Measurements from ENCODE around the gene FGFR3. TPM values are rescaled to one million over a fixed set of nuclear protein-coding genes. Genes with fewer than 3 reads are reported as not detected.

Gene FGFR3
- polyA plus RNA-seq, 1 donor from 2014 or later, result 0.48 TPM

DNA sequence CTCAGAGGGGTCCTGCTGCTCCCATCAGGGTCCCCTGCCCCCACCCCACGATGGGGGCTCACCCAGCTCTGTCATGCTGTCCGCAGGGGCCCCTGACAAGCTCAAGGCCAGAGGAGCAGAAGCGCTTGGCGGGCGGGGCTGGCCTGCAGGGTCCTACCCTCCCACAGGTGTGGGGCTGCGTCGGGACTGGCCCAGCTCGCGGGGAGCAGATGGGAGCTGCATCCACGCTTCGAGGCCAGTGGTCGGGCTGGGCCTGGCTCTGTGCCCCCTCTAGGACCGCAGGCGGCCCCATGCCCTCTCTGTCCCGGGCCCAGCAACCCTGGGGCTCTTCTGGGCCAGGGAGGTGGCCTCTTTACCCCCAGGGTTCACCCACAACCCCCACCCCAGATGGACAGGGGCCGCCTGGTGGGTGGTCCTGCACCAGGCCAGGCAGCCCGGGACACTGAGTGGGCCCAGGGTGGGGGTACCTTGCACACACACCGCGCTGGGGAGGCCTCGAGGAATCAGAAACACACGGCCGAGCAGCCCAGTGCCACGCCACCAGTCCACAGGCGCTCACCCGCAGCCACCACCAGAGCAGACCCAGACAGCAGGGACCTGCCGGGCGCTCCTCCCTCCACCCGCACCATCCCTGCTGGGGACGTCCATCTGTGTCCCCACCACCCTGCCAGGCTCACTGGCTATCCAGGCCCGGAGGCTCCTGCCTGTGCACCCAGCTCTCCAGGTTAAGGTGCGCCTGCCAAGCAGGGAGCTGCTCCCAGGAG is 41.8 kb upstream of the FGFR3 start:
- H3K9ac ChIP-seq (ENCODE audit: low read length), result no peak overlapping the region
- TF ChIP-seq SMC3 (conservative IDR thresholded peaks at IDR 0.05; ENCODE audit: poor library complexity) (no peak), MXI1 (conservative IDR thresholded peaks at IDR 0.05; ENCODE audit: poor library complexity, severe bottlenecking) (no peak), CTCF (IDR thresholded peaks at IDR 0.05; ENCODE audit: poor library complexity, severe bottlenecking) (no peak), RAD21 (conservative IDR thresholded peaks at IDR 0.05) (no peak), EZH2 (IDR thresholded peaks at IDR 0.05; ENCODE audit: borderline replicate concordance, insufficient read depth, low read length, poor library complexity, severe bottlenecking) (no peak), TAF1 (IDR thresholded peaks at IDR 0.05; ENCODE audit: low read depth) (no peak), EP300 (conservative IDR thresholded peaks at IDR 0.05; ENCODE audit: poor library complexity, severe bottlenecking) (no peak), POLR2AphosphoS5 (IDR thresholded peaks at IDR 0.05) (no peak)
- TF ChIP-seq, protein P1, sequence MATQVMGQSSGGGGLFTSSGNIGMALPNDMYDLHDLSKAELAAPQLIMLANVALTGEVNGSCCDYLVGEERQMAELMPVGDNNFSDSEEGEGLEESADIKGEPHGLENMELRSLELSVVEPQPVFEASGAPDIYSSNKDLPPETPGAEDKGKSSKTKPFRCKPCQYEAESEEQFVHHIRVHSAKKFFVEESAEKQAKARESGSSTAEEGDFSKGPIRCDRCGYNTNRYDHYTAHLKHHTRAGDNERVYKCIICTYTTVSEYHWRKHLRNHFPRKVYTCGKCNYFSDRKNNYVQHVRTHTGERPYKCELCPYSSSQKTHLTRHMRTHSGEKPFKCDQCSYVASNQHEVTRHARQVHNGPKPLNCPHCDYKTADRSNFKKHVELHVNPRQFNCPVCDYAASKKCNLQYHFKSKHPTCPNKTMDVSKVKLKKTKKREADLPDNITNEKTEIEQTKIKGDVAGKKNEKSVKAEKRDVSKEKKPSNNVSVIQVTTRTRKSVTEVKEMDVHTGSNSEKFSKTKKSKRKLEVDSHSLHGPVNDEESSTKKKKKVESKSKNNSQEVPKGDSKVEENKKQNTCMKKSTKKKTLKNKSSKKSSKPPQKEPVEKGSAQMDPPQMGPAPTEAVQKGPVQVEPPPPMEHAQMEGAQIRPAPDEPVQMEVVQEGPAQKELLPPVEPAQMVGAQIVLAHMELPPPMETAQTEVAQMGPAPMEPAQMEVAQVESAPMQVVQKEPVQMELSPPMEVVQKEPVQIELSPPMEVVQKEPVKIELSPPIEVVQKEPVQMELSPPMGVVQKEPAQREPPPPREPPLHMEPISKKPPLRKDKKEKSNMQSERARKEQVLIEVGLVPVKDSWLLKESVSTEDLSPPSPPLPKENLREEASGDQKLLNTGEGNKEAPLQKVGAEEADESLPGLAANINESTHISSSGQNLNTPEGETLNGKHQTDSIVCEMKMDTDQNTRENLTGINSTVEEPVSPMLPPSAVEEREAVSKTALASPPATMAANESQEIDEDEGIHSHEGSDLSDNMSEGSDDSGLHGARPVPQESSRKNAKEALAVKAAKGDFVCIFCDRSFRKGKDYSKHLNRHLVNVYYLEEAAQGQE (IDR thresholded peaks at IDR 0.05; ENCODE audit: borderline replicate concordance), result no peak
- no peaks in the 10 kb centered on the region for H3K9me2 ChIP-seq (ENCODE audit: insufficient read depth, low read length)
- no peak overlapping the region for H3K4me2 ChIP-seq (ENCODE audit: low read length)
- H3K9me3 ChIP-seq (ENCODE audit: low read length), result no peaks in the 10 kb centered on the region
- no peak overlapping the region for H3K4me3 ChIP-seq (ENCODE audit: low read length)
- no peak overlapping the region for H3K27ac ChIP-seq (ENCODE audit: low read length)
- no peaks in the 10 kb centered on the region for H3K27me3 ChIP-seq (ENCODE audit: insufficient read depth, low read depth, low read length)
- no peaks in the 10 kb centered on the region for H3K36me3 ChIP-seq (ENCODE audit: insufficient read depth, low read length)
- H3K79me2 ChIP-seq (replicated peaks; ENCODE audit: insufficient read depth, low read length), result no peaks in the 10 kb centered on the region
- no peaks in the 10 kb centered on the region for H3F3A ChIP-seq (ENCODE audit: insufficient read depth, low read length, poor library complexity, severe bottlenecking)
- no peak overlapping the region for H2AFZ ChIP-seq (ENCODE audit: low read depth, low read length)
- no peaks in the 10 kb centered on the region for H4K20me1 ChIP-seq (ENCODE audit: insufficient read depth)

DNA sequence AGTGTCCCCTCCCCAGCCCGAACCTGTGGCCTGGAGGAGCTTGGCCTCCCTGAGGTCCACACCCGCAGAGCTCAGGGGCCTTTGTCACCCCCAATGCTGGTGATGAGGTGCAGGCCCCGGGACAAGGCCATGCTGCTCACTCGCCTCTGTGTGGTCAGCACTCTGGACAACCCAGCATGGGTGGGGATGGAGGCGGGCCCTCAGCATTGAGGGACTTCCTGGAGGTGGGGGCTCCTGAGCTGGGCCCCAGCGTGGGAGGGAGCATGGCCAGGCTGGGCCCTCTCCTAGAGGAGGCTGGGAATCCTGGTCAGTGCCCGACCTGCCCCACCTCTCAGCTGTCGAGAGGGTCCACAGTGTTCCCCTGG is 41.2 kb upstream of the FGFR3 start:
- Histone ChIP-seq H3K79me2 (replicated peaks; ENCODE audit: insufficient read depth, low read length) (no peaks in the 10 kb centered on the region), H3K27ac (ENCODE audit: low read length) (no peak overlapping the region), H4K20me1 (ENCODE audit: insufficient read depth) (no peaks in the 10 kb centered on the region), H3K36me3 (ENCODE audit: insufficient read depth, low read length) (no peaks in the 10 kb centered on the region), H3K9me2 (ENCODE audit: insufficient read depth, low read length) (no peaks in the 10 kb centered on the region), H3F3A (ENCODE audit: insufficient read depth, low read length, poor library complexity, severe bottlenecking) (no peaks in the 10 kb centered on the region), H3K9me3 (ENCODE audit: low read length) (no peaks in the 10 kb centered on the region), H3K4me2 (ENCODE audit: low read length) (no peak overlapping the region), H2AFZ (ENCODE audit: low read depth, low read length) (no peak overlapping the region), H3K4me3 (ENCODE audit: low read length) (no peak overlapping the region), H3K27me3 (ENCODE audit: insufficient read depth, low read depth, low read length) (no peaks in the 10 kb centered on the region), H3K9ac (ENCODE audit: low read length) (no peak overlapping the region)
- TF ChIP-seq, protein P1 (IDR thresholded peaks at IDR 0.05; ENCODE audit: borderline replicate concordance), result no peak
- TF ChIP-seq MXI1 (conservative IDR thresholded peaks at IDR 0.05; ENCODE audit: poor library complexity, severe bottlenecking), result no peak
- TF ChIP-seq EZH2 (IDR thresholded peaks at IDR 0.05; ENCODE audit: borderline replicate concordance, insufficient read depth, low read length, poor library complexity, severe bottlenecking), result no peak
- no peak for TF ChIP-seq SMC3 (conservative IDR thresholded peaks at IDR 0.05; ENCODE audit: poor library complexity)
- no peak for TF ChIP-seq RAD21 (conservative IDR thresholded peaks at IDR 0.05)
- no peak for TF ChIP-seq TAF1 (IDR thresholded peaks at IDR 0.05; ENCODE audit: low read depth)
- no peak for TF ChIP-seq CTCF (IDR thresholded peaks at IDR 0.05; ENCODE audit: poor library complexity, severe bottlenecking)
- no peak for TF ChIP-seq POLR2AphosphoS5 (IDR thresholded peaks at IDR 0.05)
- no peak for TF ChIP-seq EP300 (conservative IDR thresholded peaks at IDR 0.05; ENCODE audit: poor library complexity, severe bottlenecking)
